ENCODE measurements around the gene ASAH2B. TPM values are rescaled to one million over a fixed set of nuclear protein-coding genes. Genes with fewer than 3 reads are reported as not detected.
"Not testable (repeated sequence)": the region's sequence is repeated elsewhere in the genome, so short reads cannot be mapped to it uniquely, and the experiment has no call there.

The ASAH2B gene
- total RNA-seq, 2 experiments from 2014 or later, result 1.5 TPM

DNA sequence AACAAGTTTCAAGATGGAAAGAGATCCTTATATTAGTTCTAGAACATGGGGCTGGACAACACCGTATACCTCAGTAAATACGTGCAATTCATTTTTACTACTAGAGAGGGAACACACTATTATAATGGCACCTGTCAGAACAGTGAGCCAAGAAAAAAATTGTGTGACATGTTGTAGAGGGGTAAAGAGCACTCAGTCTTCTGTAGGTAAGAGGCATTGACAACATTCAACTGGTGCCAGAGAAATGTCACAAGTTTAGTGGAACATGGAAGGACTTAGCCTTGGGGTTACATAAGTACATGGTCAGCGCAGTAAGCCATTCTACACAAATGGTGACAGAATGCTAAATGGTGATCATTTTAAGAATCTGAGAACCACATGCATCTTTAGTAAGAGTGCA lies 32.3 kb downstream of the ASAH2B start:
- H3K27ac Mint-ChIP-seq, CTCF ChIA-PET, DNase-seq: not testable (repeated sequence)

DNA sequence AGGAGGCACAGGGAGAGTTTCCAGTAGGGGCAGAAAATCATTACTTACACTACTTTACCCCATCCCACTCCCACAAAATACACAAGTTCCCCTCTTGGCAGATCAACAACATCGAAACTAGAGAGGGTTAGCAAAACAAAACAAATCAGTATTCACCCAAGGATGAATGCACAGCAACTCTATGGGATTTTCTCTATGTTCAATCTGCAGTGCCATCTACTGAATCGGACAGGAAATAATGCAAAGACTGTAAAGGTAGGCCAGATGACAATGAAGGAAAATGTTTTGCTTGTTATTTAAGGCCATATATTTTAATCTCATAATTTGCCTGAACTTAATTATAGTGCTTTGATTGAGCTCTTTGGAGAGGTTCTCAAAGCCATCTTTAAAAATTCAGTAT lies 35.1 kb downstream of the ASAH2B start:
- DNase-seq; H3K27me3 Mint-ChIP-seq; POLR2A ChIA-PET; CTCF ChIA-PET; H3K27ac Mint-ChIP-seq; H3K36me3 Mint-ChIP-seq (ENCODE audit: low read depth); H3K9me3 Mint-ChIP-seq; H3K4me3 Mint-ChIP-seq; H3K4me1 Mint-ChIP-seq: not testable (repeated sequence)

More for the DNA sequence above, 32.3 kb downstream of the ASAH2B start:
- H3K27me3 Mint-ChIP-seq; H3K4me1 Mint-ChIP-seq; H3K9me3 Mint-ChIP-seq; POLR2A ChIA-PET; H3K36me3 Mint-ChIP-seq (ENCODE audit: low read depth); H3K4me3 Mint-ChIP-seq: not testable (repeated sequence)

DNA sequence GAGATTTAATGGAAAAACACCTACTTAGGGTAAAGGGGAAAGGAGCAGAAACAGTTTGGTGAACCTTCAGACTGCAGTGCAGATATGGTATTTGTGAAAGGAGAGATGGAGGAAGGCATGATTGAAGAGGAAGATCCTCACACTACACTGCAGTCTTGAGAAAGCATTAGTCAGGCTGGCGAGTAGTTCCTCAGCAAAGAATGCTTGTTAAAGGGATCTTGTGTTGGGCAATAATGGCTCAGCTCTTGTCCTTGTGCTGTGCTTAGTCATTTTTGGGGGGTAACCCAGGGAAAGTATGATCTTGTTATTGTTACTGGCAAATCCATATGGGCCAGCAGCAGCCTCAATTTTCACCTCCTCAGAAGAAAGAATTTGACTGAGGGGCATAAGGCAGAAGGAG lies 40.3 kb downstream of the ASAH2B start:
- DNase-seq; POLR2A ChIA-PET; CTCF ChIA-PET; H3K36me3 Mint-ChIP-seq (ENCODE audit: low read depth); H3K4me3 Mint-ChIP-seq; H3K27me3 Mint-ChIP-seq; H3K27ac Mint-ChIP-seq; H3K9me3 Mint-ChIP-seq; H3K4me1 Mint-ChIP-seq: not testable (repeated sequence)

DNA sequence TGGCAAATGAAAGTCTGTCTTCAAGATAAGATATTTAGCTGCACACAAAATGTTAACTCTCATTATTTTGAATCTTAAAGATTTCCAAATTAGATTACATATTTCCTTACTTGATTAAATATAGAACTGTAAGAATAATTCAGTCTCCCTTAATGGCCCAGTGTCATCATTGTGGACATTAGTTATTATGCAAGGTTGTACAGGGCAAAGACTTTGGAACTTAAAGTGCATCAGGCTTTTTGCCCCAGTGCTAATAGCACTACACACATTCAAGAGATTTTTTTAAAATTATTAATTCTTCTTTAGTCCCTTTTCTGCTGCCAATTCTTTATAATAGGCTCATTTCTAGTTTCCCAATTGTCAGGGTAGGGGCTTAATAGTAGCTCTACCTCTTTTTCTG lies 42.3 kb downstream of the ASAH2B start:
- POLR2A ChIA-PET; H3K4me1 Mint-ChIP-seq; H3K36me3 Mint-ChIP-seq (ENCODE audit: low read depth); H3K27ac Mint-ChIP-seq; H3K27me3 Mint-ChIP-seq; H3K4me3 Mint-ChIP-seq; H3K9me3 Mint-ChIP-seq; CTCF ChIA-PET; DNase-seq: not testable (repeated sequence)

DNA sequence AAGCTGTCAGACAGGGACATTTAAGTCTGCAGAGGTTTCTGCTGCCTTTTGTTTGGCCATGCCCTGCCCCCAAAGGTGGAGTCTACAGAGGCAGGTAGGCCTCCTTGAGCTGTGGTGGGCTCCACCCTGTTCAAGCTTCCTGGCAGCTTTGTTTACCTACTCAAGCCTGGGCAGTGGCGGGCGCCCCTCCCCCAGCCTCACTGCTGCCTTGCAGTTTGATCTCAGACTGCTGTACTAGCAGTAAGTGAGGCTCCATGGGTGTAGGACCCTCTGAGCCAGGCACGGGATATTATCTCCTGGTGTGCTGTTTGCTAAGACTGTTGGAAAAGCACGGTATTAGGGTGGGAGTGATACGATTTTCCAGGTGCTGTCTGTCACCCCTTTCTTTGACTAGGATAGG lies 48.2 kb downstream of the ASAH2B start:
- H3K27ac Mint-ChIP-seq; H3K4me3 Mint-ChIP-seq; H3K27me3 Mint-ChIP-seq; CTCF ChIA-PET; H3K9me3 Mint-ChIP-seq; DNase-seq; H3K36me3 Mint-ChIP-seq (ENCODE audit: low read depth); POLR2A ChIA-PET; H3K4me1 Mint-ChIP-seq: not testable (repeated sequence)

DNA sequence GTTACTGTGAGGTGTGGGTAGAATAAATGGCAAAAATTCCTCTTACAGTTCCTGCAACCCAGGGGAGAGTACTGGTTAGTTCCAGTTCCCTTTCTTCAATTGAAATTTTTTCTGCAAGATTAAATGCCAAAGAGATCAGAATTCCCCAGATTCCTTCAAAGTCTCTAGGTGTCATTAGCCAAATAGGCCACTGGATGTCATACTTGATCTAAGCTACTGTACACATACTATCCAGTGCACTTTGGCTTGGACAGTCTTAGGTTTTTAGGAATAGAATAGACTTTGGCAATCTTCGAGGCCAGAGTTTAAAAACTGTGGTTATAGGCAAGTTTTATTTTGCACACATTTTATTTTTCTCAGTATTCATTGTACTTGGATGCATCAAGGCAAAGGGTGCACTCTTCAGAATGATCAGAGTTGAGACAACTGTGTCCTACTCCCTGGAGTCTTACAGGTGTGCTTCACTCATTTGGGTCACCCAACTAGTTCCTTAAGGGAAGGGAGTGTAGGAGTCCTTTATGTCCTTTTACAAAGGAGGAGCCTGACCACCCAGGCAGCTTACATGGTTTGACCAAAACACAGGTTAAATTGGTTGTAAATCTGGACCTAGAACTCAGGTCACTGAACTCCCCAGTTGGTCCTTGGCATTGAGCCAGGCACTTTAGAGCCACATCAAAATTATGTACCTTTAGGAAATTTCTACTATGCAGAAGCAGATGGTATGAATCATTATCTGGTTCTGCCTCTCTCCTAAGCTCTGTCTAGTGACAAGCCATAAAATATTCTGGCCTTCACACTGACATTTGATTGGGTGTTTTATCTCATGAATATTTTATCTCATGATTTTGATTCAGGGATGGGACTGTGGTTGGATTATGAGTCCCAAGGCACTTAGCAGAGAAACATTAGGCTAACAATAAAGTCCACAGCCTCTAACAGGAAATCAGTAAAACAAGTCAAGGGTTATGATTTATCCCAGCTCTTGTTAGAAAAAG lies 49.5 kb downstream of the ASAH2B start:
- Mint-ChIP-seq H3K27ac (no peak overlapping the region), H3K9me3 (no peaks in the 10 kb centered on the region), H3K36me3 (ENCODE audit: low read depth) (no peaks in the 10 kb centered on the region), H3K4me3 (no peak overlapping the region), H3K4me1 (peaks cover 2% of the 10 kb centered on the region), H3K27me3 (peaks cover 5% of the 10 kb centered on the region)
- CTCF ChIA-PET, result no interaction called here
- DNase-seq, result no peak
- POLR2A ChIA-PET, result no interaction called here

DNA sequence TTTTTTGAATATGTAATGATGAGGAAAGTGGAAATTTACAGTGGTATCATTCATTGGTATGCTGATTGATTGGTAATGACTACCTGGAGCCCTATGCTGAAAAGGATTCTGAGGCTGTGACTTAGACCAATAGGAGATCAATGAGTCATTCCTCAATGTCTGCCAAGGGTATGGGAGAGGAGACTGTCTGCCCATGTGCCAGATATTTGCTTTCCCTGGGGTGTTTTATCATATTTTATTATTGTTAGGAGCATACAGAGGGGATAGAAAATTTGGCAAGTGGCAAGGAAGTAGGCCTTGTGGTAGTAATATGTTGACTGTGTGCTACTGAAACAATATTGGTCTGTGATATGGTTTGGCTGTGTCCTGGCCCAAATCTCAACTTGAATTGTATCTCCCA lies 54.8 kb downstream of the ASAH2B start:
- no peaks in the 10 kb centered on the region for H3K36me3 Mint-ChIP-seq (ENCODE audit: low read depth)
- POLR2A ChIA-PET, result no interaction called here

DNA sequence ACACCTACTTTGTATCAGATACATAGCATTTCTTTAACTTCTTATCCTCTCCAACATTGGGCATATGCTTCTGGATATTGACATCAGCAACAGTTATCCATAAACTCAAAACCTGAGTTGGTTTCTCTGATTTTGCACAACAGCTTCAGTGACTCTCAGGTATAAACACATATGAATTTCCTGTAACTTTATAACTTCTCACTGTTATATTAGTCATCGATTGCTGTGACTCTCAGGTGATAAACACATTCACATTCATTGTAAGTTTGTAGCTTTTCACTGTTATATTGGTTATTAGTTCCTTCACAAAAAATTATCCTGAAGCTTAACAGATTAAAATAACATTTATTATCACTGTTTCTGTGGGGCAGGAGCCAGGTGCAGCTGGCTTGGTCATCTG lies 57.0 kb downstream of the ASAH2B start:
- Mint-ChIP-seq H3K27me3 (peaks cover 11% of the 10 kb centered on the region), H3K36me3 (ENCODE audit: low read depth) (no peaks in the 10 kb centered on the region), H3K27ac (no peak overlapping the region), H3K4me1 (no peaks in the 10 kb centered on the region), H3K4me3 (no peak overlapping the region), H3K9me3 (no peaks in the 10 kb centered on the region)
- ChIA-PET CTCF (no interaction called here), POLR2A (no interaction called here)
- DNase-seq, result no peak

More for the DNA sequence above, 54.8 kb downstream of the ASAH2B start:
- CTCF ChIA-PET, result no interaction called here
- H3K9me3 Mint-ChIP-seq, result no peaks in the 10 kb centered on the region
- peaks cover 4% of the 10 kb centered on the region for H3K27me3 Mint-ChIP-seq
- no peak for DNase-seq
- no peak overlapping the region for H3K27ac Mint-ChIP-seq
- no peak overlapping the region for H3K4me3 Mint-ChIP-seq
- no peaks in the 10 kb centered on the region for H3K4me1 Mint-ChIP-seq

DNA sequence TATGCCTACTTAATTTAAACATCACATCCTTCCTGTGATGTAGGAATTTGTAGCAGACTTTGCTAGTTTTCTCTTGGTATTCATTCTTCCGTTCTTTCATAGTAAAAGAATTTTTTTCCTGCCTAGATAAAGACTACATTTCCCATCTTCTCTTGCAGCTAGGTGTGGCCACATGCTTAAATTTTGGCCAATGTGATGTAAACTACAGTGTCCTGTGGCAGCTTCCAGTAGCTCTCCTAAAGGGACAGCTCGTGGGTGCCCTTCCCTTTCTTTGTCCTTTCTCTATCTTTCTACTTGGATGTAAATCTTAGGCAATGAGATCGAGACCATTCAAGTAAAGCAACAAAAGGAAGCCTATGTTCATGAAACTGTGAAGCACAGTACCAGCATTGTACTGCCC lies 58.6 kb downstream of the ASAH2B start:
- CTCF ChIA-PET, result no interaction called here
- Mint-ChIP-seq H3K36me3 (ENCODE audit: low read depth) (no peaks in the 10 kb centered on the region), H3K27ac (no peak overlapping the region), H3K4me3 (no peak overlapping the region), H3K4me1 (no peaks in the 10 kb centered on the region), H3K9me3 (no peaks in the 10 kb centered on the region), H3K27me3 (peaks cover 11% of the 10 kb centered on the region)
- no peak for DNase-seq
- POLR2A ChIA-PET, result no interaction called here

DNA sequence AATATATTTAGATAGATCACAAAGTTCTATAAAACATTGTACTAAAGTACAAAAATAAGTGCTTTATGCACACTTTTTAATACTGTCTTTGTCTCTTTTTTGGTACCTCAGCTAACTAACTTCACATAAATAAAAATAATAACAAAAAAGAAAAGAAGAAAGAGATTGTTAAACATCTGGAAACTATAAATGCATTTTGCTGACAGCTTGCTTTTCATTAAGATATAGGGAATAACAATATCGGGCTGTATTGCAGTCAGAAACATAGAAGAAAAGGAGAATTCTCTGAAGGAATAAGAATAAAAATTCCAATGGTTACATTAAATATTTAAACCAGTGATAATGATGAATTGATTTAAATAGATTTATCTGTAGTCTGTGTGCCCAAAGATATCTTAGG lies 59.9 kb downstream of the ASAH2B start:
- DNase-seq, result no peak
- no peak overlapping the region for H3K27ac Mint-ChIP-seq
- POLR2A ChIA-PET, result no interaction called here
- CTCF ChIA-PET, result interaction anchor here (0.6 kb wide), 1 partner anchor 182 kb away, joined by 3 read pairs; no protein-coding TSS in a partner anchor
- H3K36me3 Mint-ChIP-seq (ENCODE audit: low read depth), result no peaks in the 10 kb centered on the region
- H3K4me1 Mint-ChIP-seq, result no peaks in the 10 kb centered on the region
- H3K4me3 Mint-ChIP-seq, result no peak overlapping the region
- peaks cover 13% of the 10 kb centered on the region for H3K27me3 Mint-ChIP-seq
- no peaks in the 10 kb centered on the region for H3K9me3 Mint-ChIP-seq

DNA sequence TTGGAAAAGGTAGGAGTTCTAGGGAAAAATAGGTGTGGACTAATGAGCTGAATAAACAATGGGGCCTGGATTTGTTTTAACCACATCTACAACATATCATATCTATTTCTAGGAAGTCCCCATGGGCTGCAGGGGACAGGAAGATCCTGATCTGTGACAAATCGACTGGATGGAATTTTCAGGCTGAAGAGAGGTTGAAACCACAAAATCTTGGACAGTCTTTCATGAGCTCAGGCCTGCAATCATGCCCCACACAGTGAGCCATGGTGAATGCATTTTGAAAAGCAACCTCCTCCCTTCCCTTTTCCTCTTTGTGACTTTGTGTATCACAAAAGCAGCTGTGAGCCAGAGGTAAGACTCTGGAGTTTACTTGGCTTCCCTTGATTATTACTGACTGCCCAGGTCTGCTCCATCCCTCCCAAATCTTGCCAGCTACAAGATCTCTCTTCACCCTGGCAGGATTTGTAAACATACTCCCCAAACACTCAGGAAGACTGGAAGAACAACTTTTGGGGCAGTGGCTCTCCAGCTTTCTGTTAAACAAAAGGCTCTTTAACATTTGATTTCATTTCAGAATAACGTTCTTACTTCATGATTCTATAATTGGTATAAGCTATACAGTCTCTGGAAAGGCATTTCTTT lies 66.4 kb downstream of the ASAH2B start:
- no peaks in the 10 kb centered on the region for H3K36me3 Mint-ChIP-seq (ENCODE audit: low read depth)
- H3K27me3 Mint-ChIP-seq, result peaks cover 5% of the 10 kb centered on the region
- H3K4me1 Mint-ChIP-seq, result no peaks in the 10 kb centered on the region
- no peaks in the 10 kb centered on the region for H3K9me3 Mint-ChIP-seq
- CTCF ChIA-PET, result no interaction called here
- H3K4me3 Mint-ChIP-seq, result no peak overlapping the region
- DNase-seq, result no peak
- POLR2A ChIA-PET, result no interaction called here
- no peak overlapping the region for H3K27ac Mint-ChIP-seq

DNA sequence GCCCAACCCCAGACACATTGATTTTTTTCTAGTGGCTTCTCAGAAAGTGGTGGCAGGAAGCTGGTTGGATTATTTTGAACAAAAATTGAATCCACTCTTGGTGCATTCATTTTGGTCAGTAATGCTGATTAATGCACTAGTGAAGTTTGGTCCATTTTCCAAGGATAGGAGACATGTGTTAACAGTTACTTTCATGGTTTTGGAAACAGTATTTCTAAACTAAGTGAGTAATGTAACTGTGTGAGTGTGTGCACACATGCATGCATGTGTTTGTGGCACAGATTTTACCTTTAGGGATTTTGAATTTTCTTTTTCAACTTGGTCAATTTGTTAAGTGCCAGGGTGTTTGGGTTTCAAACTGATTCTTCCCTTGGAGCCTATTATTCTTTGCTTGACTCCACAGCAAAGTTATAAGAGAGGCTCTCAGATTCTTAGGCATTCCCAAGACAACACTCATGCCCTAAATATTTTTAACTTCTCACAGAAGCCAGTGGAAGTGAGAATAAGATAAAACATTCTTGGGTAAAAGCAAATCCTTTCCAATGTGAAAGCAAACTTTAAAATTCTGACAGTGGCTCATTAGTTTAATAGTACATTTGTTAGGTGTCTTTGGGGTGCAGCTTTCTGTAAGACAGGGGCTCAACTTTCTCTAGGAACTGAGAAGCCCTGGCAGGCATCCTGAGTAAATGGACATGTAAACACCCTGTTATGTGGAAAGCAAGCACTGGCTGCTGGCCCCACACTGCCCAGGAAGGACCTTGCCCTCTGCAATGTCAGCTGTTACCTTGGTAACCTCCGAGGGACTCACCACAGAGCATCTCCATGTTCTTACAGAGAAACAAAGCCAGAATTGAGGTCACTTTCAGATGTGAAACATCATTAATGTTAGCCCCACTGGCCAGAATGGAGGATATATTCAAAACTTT lies 68.4 kb downstream of the ASAH2B start:
- POLR2A ChIA-PET, result no interaction called here
- Mint-ChIP-seq H3K27ac (no peak overlapping the region), H3K27me3 (peaks cover 4% of the 10 kb centered on the region), H3K4me1 (no peaks in the 10 kb centered on the region), H3K4me3 (no peak overlapping the region), H3K36me3 (ENCODE audit: low read depth) (no peaks in the 10 kb centered on the region), H3K9me3 (no peaks in the 10 kb centered on the region)
- no peak for DNase-seq
- CTCF ChIA-PET, result no interaction called here

All from activated CD4-positive, alpha-beta memory T cell treated with anti-CD3 and anti-CD28 coated beads, Interleukin-2, amount 10 ng/mL, durations not matched to agents 7 days and 5 days (primary cell).